Fibroblast of pulmonary artery (primary cell): Measurements from ENCODE around the gene HRH2.

Source experiments
- DNase-seq: peaks from one replicate; pipeline ENCODE4 v3.0.0-alpha.2; 2010; ENCODE audit warnings: low read depth
- H3K4me3 ChIP-seq: replicated peaks from 2 replicates; pipeline ENCODE4 v1.5.1; 2011; ENCODE audit warnings: low read depth, mild to moderate bottlenecking, control low read depth, low read length, moderate library complexity
- TF ChIP-seq, protein P1 (sequence below): IDR thresholded peaks from 2 replicates; pipeline ENCODE4 v1.5.1; 2011; ENCODE audit warnings: mild to moderate bottlenecking, control low read depth, low read length, inconsistent platforms; ENCODE audit errors: missing control alignments

Gene HRH2

DNA sequence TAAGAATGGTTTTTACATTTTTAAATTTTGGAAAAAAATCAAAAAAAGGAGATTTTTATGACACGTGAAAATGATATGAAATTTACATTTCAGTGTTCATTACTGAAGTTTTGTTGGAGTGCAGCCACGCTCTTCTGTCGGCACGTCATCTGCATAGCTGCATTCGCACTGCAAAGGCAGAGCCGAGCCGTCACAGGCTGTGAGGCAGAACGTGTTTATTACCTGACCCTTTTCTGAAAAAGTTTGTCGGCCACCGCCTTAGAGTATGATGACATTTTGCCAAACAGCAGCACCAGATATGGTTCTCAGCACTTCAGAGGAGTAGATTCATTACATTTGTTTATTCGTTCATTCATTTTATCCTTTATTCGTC is 24.1 kb downstream of the HRH2 start:
- no peak overlapping the region for H3K4me3 ChIP-seq
- TF ChIP-seq, protein P1, sequence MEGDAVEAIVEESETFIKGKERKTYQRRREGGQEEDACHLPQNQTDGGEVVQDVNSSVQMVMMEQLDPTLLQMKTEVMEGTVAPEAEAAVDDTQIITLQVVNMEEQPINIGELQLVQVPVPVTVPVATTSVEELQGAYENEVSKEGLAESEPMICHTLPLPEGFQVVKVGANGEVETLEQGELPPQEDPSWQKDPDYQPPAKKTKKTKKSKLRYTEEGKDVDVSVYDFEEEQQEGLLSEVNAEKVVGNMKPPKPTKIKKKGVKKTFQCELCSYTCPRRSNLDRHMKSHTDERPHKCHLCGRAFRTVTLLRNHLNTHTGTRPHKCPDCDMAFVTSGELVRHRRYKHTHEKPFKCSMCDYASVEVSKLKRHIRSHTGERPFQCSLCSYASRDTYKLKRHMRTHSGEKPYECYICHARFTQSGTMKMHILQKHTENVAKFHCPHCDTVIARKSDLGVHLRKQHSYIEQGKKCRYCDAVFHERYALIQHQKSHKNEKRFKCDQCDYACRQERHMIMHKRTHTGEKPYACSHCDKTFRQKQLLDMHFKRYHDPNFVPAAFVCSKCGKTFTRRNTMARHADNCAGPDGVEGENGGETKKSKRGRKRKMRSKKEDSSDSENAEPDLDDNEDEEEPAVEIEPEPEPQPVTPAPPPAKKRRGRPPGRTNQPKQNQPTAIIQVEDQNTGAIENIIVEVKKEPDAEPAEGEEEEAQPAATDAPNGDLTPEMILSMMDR = no peak
- DNase-seq = no peak

DNA sequence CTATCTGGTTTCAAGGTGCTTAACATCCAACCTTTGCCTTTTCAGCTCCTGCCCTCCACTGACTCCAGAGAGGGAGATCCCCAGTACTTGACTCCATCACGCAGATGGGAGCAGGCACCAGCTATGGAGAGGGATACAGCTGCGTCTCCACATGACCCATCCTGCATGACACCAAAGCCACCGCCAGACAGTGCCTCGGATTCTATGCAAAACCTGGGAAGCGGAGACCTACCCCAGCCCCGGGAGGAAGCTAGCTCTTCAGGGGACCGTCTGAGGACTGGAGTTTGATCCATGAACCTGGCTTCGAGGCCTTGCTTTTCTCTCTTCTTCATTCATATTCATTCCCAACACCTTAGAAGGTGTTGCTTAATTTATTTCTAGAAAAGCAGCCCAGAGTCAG is 24.8 kb downstream of the HRH2 start:
- H3K4me3 ChIP-seq = no peak overlapping the region
- DNase-seq = no peak
- TF ChIP-seq, protein P1 = no peak

DNA sequence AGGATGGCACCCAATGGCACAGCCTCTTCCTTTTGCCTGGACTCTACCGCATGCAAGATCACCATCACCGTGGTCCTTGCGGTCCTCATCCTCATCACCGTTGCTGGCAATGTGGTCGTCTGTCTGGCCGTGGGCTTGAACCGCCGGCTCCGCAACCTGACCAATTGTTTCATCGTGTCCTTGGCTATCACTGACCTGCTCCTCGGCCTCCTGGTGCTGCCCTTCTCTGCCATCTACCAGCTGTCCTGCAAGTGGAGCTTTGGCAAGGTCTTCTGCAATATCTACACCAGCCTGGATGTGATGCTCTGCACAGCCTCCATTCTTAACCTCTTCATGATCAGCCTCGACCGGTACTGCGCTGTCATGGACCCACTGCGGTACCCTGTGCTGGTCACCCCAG is 25.4 kb downstream of the HRH2 start:
- TF ChIP-seq, protein P1 = no peak
- no peak for DNase-seq
- H3K4me3 ChIP-seq = no peak overlapping the region

DNA sequence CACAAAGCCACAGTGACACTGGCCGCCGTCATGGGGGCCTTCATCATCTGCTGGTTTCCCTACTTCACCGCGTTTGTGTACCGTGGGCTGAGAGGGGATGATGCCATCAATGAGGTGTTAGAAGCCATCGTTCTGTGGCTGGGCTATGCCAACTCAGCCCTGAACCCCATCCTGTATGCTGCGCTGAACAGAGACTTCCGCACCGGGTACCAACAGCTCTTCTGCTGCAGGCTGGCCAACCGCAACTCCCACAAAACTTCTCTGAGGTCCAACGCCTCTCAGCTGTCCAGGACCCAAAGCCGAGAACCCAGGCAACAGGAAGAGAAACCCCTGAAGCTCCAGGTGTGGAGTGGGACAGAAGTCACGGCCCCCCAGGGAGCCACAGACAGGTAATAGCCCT is 26.1 kb downstream of the HRH2 start:
- H3K4me3 ChIP-seq = no peak overlapping the region
- TF ChIP-seq, protein P1 = no peak
- DNase-seq = no peak

DNA sequence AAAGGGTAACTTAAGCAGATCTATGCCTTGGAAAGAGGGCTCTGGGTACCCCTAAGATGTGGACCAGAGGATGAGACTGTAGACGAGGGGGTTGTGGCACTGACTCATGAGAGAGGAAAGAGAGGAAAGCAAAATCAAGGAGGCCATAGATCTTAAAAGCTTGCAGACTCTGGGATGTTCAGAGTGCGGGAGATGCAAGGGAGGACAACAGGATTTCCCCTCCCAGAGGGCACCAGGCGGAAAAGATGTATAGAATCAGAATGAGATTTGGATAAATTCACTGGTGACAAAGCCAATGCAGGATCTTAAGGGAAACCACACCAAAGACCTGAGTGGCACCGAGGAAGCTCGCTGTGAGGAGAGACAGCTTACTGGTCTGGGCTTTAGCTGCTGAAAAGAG is 27.1 kb downstream of the HRH2 start:
- DNase-seq = no peak
- TF ChIP-seq, protein P1 = no peak
- no peak overlapping the region for H3K4me3 ChIP-seq

DNA sequence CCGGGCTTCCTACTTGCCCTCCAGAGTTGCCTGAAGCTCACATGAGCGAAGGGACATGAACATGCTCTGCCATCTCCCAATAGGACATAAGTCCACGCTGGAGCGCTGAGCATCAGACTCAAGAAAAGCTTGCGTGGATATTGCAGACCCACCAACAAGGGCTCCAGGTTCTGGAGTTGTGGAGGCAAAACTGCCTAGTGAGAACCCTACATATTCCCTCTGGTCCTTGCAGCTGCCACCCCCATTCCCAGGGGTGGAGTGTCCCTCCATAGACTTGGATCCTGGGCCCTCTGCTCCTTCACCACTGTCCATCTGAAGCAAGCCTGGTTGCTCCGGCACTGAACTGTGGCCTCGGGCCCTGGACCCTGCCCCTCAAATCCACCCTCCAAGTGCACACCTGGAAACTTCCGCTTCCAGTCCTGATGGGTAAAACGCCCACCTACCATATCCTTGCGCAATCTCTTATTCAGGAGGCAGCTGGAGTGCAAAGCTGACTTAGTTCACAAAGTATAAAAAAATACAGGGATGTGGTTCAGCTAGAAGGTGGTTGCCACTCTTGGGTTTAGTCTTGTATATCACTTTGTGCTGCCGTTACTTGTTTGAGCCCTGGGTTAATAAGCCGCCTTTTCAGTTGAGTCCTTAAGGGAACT is 28.0 kb downstream of the HRH2 start:
- no peak overlapping the region for H3K4me3 ChIP-seq
- DNase-seq = no peak
- TF ChIP-seq, protein P1 = no peak

DNA sequence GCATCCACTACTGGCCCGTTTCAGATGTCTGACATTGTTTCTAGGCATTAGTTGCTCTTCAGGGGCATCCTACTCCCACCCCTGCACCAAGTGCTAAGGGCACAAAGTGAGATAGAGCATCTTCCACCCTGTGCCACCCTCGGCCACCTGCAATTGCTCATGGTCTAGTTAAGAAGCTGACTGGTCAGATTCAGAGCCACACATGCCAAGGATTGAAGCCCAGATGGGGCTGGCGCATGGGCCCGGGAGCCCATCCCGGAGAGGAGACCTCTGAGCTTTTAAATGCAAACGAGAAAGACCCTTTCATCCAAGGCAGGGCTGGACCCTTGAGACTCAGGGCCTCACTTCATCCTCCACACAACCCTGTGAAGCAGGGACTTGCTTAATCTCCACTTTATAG is 28.5 kb downstream of the HRH2 start:
- TF ChIP-seq, protein P1 = no peak
- no peak overlapping the region for H3K4me3 ChIP-seq
- no peak for DNase-seq
